HG03457 (cell line): ENCODE measurements around the gene C19orf25.
A peak's percentile ranks its signal among the peaks of the same experiment; 100 is the strongest.
"Not testable (repeated sequence)": the region's sequence is repeated elsewhere in the genome, so short reads cannot be mapped to it uniquely, and the experiment has no call there.

Experiments used
- ATAC-seq: cut with Tn5 transposase; IDR thresholded peaks from one replicate; pipeline ENCODE4 v1.9.1; 2021; ENCODE audit warnings: moderate number of reproducible peaks; ENCODE audit not compliant: unreplicated experiment

Gene C19orf25

GRCh38 chr19:1478934-1479707 is at the start of gene C19orf25:
Gene C19orf25, minus strand, starts transcription at chr19:1479215. Its CDS starts 312 bp downstream, at chr19:1478903.
- ATAC-seq = peak; percentile 59

DNA sequence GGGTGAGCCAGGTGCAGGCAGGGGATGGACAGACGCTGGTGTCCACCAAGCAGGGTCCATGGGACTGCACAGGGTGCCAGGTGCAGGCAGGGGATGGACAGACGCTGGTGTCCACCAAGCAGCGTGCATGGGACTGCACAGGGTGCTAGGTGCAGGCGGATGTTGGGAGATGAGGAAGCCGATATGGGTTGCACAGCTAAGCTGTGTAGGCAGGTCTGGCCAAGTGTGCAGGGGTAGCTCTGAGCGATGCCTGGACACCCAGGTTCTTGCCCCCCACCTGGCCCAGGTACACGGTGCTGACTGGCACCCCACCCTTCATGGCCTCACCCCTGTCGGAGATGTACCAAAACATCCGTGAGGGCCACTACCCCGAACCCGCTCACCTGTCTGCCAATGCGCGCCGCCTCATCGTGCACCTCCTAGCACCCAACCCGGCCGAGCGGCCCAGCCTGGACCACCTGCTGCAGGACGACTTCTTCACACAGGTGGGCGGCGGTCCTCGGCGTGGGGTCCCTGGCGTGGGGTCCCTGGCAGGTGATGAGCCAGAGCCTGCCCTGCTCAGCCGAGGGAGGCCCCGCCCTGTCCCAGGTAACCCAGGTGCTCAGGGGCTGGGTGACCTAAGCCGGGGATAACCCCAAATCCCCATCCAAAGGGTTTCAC is 48.8 kb upstream of the C19orf25 start:
- no peak for ATAC-seq

DNA sequence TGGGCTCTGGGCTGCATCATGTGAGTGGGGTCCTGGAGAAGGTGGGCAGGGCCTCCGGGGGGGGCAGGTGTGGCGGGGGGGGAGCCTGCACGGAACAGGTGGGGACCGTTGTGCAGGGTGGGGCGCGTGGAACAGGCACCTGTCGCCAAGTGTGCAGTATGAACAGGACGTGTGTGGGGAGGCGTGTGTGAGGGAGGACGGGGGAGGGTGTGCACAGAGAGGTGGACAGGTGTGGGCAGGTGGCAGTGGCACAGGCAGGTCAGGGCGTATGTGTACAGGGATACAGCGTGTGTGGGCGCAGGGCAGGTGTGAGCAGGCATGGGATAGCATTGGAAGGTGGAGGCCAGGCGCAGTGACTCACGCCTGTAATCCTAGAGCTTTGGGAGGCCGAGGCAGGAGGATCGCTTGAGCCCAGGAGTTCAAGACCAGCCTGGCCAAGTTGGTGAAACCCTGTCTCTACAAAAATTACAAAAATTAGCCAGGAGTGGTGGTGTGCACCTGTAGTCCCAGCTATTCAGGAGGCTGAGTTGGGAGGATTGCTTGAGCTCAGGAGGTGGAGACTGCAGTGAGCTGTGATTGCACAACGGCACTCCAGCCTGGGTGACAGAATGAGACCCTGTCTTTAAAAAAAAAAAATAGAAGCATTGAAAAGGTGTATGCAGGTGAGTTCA is 48.1 kb upstream of the C19orf25 start:
- no peak for ATAC-seq

- no peak for ATAC-seq
Observed at GRCh38 chr19:1526066-1526778, 47.2 kb upstream of the C19orf25 start.

GRCh38 chr19:1525343-1525742 is 46.3 kb upstream of the C19orf25 start:
- ATAC-seq = no peak

DNA sequence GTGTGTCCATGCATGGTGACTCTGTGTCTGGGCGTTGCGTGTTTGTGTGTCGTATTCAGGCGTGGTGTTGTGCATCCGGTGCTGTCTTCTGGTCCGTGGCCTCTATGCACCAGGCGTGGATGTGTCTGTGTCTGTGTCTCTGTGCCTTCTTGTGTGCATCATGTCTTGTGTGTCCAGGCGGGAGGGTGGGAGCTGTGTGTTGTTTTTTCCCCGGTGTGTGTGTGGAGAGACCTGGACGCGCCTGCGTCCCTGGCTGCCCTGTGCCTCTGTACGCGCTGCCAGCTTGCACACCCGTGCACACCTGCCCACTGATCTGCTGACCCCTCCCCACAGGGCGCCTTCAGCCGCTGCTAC is 45.9 kb upstream of the C19orf25 start:
- no peak for ATAC-seq

DNA sequence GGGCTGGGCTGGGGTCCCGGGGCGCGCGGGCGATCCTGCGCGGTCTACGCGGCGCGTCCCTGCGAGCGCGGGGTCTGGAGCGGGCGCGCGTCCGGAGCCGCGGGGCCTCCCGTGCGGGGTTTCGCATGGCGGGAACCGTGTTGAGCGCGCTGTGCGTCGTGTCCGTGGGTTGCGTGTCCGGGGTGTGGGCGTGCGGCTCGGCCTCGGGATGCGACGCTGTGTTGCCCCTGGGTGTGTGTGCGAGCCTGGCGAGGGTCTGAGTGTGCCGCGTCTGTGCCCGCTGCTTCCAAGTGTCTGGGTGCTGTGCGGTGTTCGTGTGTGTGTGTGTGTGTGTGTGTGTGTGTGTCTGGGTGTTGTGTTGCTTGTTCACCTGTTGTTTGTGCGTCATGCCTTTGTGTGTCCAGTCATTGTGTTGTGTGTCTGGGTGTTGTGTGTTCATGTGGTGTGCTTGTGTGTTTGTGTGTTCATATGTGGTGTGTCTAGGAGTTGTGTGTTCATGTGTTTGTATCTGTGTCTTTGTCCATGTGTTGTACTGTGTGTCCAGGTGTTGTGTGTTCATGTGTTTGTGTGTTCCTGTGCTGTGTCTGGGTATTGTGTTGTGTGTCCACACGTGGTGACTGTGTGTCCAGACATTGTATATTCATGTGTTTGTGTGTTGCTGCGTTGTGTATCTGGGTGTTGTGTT is 45.4 kb upstream of the C19orf25 start:
- ATAC-seq = no peak

DNA sequence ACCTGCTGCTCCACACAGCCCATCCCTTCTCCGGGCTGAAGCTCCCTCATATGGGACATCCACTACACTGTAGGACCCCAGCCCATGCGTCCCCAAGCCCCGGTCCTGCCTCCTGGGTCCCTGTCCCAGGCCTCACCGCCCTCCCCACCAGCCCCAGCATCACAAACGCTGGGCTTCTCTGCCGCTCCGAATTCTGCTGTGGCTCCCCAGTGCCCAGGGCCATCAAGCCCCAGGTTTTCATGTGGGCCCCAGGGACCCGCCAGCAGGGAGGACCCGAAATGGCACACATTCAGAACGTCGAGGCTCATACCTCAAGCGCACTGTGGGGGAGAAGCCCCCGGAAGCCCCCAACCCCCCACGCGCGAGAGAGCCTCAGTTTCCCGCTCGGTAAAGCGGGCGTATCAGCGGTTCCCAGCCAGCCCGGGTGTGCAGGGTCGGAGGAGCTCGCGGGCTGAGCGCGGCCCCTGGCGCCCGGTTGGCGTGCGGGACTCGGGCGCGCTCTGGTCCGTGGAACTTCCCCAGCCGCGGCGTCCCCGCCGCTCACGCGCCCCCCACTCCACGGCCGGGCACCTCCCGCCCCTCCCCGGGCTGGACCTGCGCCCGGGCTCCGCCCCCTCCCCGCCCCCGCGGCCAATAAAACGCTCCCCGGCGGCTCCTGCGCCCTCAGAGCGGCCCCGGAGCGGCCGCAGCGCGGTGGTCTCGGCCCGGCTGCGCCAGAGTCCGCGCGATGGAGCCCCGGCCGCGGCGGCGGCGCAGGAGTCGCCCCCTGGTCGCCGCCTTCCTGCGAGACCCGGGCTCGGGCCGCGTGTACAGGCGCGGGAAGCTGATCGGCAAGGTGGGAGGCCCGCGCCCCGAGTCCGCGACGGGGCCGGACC is 44.6 kb upstream of the C19orf25 start, which contains the start of gene PLK5:
TSS of gene PLK5 (plus strand) at position 666 of the 875 bp plus-strand sequence. CDS start 2,920 bp downstream, outside the sequence.
- no peak for ATAC-seq

DNA sequence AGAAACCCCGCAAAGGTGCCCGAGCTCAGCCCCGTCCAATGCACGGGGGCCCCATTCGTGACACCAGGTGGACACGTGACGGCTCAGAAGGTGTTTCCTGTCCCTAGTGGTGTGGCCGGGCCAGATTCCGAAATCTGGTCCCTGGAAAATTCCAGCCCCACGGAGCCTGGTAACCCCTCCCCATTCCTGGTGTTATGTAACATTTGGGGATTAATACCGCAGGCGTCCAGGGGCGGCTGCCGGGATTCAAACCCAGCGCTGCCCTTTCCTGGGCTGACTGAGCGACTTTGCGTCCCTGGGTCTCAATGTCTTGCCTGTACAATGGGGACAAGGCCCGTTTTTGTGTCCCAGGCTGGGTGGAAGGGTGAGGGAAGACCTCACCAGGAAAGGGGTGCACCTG is 43.8 kb upstream of the C19orf25 start:
- no peak for ATAC-seq

- no peak for ATAC-seq
Observed at GRCh38 chr19:1522061-1522460, 43.0 kb upstream of the C19orf25 start.

DNA sequence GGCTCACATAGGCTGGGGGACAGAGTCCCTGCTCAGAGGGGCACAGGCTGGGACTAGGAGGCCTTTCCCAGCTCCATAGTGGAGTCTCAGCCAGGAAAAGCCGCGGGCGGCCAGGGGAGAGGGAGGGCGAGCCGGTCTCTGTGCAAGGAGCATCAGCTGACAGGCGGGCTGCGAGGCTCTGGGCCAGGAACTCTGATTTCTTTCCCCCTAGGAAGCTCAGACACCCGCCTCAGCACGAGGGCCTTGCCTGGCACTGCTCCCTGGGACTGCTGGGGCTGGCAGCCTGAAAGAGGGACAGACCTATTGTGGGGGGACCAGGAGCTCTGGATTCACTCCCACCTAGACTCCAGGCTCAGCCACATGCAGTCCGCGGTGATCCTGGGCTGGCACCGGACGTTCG is 42.6 kb upstream of the C19orf25 start:
- no peak for ATAC-seq

GRCh38 chr19:1520203-1520780 is 41.3 kb upstream of the C19orf25 start:
- ATAC-seq = no peak

- not testable (repeated sequence) for ATAC-seq
Observed at GRCh38 chr19:1519802-1520201, 40.8 kb upstream of the C19orf25 start.

DNA sequence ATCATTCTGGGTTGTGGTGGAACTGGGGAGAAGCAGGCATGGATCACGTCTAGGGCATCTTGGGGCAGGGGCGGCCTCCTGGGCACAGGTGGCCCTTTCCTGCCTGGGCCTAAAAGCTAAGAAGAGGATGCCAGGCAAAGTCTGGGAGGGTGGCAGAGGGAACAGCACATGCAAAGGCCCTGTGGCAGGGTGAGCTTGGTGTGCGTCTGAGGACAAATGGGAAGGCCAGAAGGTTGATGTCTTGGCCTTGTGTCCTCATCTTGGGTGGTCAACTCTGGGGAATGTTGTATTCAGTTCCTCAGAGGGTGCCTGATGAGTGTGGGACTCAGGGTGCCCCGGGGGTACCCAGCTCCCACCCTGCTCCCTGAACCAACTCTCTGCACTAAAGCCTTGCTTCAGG is 39.5 kb upstream of the C19orf25 start:
- ATAC-seq = no peak

GRCh38 chr19:1516395-1516753 is 37.4 kb upstream of the C19orf25 start:
- no peak for ATAC-seq

DNA sequence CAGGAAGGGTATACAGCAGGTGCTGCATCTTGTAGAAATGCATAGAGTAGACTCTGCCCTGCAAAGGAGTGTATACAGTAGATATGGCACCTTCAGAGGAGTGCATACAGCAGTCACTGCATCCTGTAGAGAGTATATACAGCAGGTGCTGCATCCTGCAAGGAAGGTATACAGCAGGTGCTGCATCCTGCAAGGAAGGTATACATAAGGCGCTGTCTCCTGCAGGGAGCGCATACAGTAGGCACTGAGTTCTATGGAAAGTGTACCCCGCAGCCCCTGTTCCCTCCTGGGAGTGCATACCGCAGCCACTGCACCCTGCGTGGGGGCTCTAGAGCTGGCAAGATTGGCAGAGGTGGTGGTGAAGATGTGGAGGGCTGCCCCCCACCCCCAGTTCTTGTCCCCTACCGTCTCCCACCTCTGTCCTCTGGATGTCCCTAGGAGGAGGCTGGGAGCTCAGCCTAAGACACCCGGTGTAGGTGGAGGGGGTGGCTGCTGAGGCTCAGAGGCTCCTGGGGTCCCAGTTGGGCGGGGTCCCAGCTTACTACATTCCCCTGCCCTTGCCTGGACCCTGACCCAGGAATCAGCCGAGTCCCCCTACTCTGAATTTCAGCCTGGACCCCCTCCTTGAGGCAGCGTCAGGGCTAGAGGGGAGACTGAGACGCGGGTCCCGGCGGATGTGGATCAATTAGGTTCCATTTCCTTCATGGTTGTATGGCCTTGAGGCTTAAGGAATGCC is 36.1 kb upstream of the C19orf25 start:
- no peak for ATAC-seq

GRCh38 chr19:1514295-1514661 is 35.3 kb upstream of the C19orf25 start:
- no peak for ATAC-seq

DNA sequence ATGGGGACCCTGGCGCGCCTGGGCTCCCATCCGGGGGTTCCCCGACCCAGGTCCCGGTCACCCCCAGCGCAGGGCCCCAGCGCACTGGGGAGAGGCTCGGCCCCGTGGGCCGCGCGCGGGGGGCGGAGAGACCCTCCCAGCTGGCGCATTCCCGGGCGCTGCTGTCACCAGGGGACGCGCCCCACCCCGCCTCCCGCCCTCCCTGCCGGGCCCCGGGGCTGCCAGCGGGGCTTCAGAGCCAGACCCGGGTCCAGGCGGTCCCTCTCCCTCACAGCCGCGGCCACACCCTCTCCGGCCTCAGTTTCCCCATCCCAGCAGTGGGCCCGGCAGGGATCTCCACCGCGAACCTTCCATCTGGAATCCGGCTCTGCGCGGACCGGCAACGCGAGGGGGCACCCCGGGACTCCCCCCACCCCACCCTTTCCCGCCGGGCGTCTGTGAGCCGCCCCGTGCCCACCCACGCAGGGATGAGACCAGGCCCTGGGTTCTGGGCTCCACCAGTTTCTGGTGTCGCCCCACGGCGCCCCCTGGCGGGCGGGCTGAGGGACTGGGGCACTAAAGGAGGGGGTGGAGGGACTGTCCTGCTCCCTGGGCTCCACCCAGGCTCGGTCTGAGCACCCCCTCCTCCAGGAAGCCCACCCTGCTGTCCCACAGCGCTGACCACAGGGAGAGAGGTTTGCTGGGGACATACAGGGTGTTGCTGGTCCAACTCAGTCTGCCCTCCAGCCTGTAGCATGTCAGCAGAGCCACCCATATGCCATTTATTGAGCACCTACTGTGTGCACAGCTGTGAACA is 34.7 kb upstream of the C19orf25 start:
- ATAC-seq = no peak
